ENCODE data around the gene MEGF9.
"Not testable (repeated sequence)": the region's sequence is repeated elsewhere in the genome, so short reads cannot be mapped to it uniquely, and the experiment has no call there.

MEGF9 gene

GRCh38 chr9:120714088-120714845, at the start of gene MEGF9:
TSS of gene MEGF9 (minus strand) at chr9:120714470. CDS start at chr9:120714358, 112 bp downstream.
- DNase-seq (ENCODE audit: low read depth in 2 of 2, low spot score in 1 of 2) = peak; percentile 91 to 94

- no peak for DNase-seq (ENCODE audit: low read depth in 2 of 2, low spot score in 1 of 2)
Measured at GRCh38 chr9:120761006-120761405, 46.7 kb upstream of the MEGF9 start.

- DNase-seq (ENCODE audit: low read depth in 2 of 2, low spot score in 1 of 2) = no peak
Measured at GRCh38 chr9:120759755-120760400, 45.6 kb upstream of the MEGF9 start.

DNA sequence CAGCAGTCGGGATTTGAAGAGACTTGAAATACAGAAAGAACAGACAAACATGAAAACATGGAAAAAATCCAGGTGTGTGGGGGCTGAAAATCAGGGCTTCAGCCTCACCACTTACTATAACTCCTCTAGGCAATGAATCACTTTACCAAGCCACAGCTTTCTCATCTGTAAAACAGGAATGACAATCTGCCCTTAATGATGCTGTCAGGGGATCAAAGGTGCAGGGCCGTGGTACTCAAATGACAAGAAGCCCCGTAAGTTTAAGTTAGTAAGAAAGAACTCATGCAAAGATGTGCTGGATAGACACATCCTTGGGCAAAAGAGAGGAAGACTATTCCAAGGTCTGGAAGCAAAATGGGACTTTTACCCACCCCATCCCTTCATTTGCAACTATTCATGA, 44.3 kb upstream of the MEGF9 start:
- DNase-seq (ENCODE audit: low read depth in 2 of 2, low spot score in 1 of 2) = no peak

DNA sequence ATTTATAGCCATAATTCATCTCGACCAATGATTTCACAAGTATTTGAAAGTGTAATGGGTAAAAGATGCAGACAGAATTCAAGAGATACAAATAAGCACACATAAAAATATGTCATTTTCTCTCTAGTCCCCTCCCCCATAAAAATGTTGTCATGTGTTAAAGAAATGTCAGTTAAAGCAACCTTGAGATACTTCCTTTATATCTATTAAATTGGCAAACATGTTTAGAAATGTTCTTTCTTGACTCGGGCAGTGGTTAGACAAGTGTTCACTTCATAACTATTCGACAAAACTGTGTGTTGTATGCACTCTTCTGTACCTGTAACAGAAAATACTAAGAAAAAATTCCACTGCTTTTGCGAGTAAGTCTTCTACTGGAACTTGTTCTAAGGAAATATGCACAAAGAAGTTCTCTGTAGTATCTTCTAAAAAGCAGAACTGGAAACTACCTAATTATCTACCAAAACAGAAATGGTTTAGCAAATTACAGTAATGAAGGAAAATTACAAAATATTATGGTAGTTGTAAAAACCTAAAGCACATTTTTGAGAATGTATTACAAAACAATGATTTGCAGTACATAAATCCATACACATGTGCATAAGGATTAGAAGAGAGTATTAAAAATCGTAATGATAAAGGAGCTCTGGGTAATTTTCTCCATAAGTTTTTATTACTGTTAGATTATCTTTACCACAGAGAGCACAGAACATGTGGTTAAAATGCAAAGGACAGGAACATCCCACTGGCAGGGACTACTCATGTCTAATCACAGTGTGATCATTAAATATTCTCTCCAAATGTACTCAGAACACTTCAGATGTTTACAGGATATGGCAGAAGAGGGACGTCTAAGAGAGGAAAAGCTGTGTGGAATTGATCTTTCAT, 43.0 kb upstream of the MEGF9 start:
- DNase-seq (ENCODE audit: low read depth in 2 of 2, low spot score in 1 of 2) = no peak

GRCh38 chr9:120756531-120756930, 42.3 kb upstream of the MEGF9 start:
- no peak for DNase-seq (ENCODE audit: low read depth in 2 of 2, low spot score in 1 of 2)

DNA sequence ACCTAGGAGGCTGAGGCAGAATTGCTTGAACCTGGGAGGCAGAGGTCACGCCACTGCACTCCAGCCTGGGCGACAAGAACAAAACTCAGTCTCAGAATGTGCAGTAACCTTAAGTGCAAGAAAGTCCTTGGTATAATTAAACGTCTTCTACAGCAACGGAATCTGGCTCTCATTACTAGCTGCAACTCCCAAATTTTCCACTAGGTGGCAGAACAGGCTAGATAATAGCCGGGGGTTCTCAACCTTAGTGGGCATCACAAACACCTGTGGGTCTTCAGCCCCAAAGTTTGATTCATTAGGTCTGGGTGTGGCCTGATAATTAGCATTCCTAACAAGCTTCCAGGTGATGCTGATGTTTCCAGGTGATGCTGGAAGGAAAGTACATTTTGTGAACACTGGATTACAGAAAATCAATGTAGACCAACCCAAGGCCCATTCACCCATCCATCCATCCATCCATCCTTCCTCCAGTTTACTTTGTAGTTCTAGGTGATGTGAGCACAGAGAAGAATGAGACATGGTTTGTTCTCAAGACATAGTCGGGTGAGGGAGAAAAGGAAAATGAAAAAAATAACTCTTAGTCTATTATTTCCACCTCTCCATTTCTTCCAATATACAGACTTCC, 41.7 kb upstream of the MEGF9 start:
- peak; percentile 17 to 66 for DNase-seq (ENCODE audit: low read depth in 2 of 2, low spot score in 1 of 2)

- no peak for DNase-seq (ENCODE audit: low read depth in 2 of 2, low spot score in 1 of 2)
Measured at GRCh38 chr9:120755044-120755443, 40.8 kb upstream of the MEGF9 start.

DNA sequence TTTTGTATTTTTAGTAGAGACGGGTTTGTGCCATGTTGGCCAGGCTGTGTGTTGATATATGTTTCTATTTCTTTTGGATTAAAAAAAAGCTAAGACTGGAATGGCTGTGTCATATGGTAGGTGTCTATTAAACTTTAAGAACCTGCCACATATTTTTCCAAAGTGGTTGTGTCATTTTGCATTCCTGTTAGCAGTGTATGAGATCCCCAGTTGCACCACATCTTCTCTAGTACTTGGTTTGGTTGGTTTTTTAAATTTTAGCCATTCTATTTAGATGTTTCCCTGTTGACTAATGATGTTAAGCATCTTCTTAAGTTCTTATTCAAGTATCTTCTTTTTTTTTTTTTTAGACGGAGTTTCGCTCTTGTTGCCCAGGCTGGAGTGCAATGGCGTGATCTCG, 36.2 kb upstream of the MEGF9 start:
- DNase-seq (ENCODE audit: low read depth in 2 of 2, low spot score in 1 of 2) = no peak

DNA sequence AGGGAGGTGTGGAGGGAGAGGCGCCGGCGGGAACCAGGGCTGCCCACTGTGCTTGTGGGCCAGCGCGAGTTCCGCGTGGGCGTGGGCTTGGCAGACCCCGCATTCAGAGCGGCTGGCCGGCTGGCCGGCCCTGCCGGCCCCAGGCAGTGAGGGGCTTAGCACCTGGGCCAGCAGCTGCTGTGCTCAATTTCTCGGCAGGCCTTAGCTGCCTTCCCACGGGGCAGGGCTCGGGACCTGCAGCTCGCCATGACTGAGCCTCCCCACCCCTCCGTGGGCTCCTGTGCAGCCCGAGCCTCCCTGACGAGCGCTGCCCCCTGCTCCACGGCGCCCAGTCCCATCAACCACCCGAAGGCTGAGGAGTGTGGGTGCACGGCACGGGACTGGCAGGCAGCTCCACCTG, 32.1 kb upstream of the MEGF9 start:
- DNase-seq (ENCODE audit: low read depth in 2 of 2, low spot score in 1 of 2) = not testable (repeated sequence)

DNA sequence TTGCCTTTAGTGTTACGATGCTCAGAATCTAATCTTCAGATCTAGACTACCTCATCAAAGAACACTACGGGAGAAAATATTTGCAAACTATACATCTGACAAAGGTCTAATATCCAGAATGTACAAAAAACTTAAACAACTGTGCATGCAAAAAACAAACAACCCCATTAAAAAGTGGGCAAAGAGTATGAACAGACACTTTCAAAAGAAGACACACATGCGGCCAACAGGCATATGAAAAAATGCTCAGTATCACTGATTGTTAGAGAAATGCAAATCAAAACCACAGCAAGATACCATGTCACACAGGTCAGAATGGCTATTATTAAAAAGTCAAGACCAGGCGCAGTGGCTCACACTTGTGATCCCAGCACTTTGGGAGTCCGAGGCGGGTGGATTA, 31.0 kb upstream of the MEGF9 start:
- no peak for DNase-seq (ENCODE audit: low read depth in 2 of 2, low spot score in 1 of 2)

DNA sequence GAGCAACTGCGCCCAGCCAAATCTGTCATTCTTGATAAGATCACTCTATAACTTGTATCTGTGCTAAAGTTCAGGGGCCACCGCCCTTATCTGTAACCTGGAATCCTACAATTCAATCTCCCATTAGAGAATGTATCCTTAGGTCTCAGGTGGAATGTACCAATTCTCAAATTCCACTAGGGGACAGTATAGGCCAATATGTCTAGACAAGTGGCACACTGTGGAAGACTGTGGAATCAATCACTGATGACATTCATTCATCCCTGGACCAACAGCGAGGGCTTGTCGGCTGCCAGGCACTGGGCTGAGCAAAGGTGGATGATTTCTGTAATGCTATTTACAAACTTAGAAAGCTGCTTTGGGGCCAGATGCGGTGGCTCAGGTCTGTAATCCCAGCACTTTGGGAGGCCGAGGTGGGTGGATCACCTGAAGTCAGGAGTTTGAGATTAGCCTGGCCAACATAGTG, 28.7 kb upstream of the MEGF9 start:
- DNase-seq (ENCODE audit: low read depth in 2 of 2, low spot score in 1 of 2) = no peak

DNA sequence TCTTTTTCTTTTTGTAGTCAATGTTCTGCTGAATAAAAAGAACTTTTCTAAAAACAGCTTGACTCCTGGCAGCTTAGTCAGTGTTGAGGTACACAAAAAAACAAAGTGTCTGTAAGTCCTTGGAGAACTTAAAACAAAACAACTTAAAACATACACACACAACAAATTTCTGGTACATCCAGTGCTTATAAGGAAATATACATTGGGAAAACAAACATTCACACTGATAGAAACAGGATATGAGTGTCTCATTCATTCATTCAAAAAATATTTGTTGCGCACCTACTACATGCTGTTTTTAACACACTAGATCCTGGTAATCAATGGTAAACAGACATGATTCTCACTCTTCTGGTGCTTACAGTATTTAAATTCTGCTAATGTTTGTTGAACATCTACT, 27.4 kb upstream of the MEGF9 start:
- no peak for DNase-seq (ENCODE audit: low read depth in 2 of 2, low spot score in 1 of 2)

GRCh38 chr9:120741191-120741590, 26.9 kb upstream of the MEGF9 start:
- DNase-seq (ENCODE audit: low read depth in 2 of 2, low spot score in 1 of 2) = no peak

DNA sequence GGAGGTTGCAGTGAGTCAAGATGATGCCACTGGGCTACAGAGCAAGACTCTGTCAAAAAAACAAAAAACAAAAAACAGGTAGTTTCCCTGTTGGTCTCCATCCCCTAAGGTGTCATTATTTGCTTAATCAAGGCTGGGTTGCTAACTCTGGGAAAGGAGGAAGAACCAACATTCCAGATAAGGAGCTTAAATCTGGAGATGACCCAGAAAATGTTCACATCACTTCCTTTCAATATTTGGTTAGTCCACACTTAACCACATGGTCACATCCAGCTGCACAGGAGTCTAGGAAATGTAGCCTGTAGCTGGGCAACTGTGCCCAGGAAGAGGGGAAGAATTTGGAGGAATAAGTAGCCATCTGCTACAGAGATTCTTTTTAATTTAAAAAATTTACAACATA, 25.9 kb upstream of the MEGF9 start:
- no peak for DNase-seq (ENCODE audit: low read depth in 2 of 2, low spot score in 1 of 2)

DNA sequence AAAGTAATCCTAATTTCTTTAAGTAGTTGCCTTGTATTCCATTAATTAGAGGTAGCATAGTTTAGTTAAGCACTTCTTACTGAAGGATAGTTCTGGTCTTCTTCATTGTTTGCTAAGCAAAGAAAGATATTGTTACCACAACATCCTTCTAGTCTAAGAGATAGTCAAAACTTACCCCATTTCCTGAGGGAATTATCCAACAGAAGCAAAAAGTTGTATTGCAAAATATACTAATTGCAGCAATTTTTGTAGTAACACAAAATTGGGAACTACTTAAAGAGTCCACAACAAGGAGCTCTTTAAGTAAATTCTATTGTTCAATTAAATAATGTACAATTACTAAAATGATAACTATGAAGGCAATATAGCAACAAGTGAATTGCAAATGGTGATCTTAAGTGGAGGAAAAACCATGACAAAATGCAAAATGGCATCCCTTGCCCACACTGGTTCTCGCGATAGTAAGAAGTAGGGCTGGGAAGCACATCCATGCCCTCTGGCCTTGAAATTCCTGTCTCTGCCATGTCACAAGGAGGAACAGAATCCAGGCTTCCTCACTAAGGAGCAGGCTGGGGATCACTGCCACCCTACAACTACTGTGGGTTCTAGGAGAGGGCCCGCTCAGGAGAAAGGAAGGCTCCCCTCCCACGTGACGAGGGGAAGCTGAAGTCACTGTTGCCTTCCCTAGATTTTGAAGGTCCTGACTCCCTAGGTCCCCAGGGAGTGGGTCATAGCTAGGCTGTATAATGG, 23.3 kb upstream of the MEGF9 start:
- no peak for DNase-seq (ENCODE audit: low read depth in 2 of 2, low spot score in 1 of 2)

DNA sequence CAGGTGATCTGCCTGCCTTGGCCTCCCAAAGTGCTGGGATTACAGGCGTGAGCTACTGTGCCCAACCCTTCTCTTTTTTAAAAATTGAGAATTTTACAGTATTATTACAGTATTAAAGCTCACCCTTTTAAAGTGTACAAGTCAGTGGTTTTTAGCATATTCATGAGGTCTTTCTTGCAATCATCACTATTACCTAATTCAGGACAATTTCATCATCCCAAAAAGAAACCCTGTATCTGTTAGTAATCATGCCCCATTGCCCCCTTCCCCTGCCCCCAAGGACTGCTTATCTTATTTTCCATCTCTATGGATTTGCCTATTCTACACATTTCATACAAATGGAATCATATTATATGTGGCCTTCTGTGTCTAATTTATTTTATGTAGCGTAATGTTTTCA, 22.6 kb upstream of the MEGF9 start:
- DNase-seq (ENCODE audit: low read depth in 2 of 2, low spot score in 1 of 2) = no peak

DNA sequence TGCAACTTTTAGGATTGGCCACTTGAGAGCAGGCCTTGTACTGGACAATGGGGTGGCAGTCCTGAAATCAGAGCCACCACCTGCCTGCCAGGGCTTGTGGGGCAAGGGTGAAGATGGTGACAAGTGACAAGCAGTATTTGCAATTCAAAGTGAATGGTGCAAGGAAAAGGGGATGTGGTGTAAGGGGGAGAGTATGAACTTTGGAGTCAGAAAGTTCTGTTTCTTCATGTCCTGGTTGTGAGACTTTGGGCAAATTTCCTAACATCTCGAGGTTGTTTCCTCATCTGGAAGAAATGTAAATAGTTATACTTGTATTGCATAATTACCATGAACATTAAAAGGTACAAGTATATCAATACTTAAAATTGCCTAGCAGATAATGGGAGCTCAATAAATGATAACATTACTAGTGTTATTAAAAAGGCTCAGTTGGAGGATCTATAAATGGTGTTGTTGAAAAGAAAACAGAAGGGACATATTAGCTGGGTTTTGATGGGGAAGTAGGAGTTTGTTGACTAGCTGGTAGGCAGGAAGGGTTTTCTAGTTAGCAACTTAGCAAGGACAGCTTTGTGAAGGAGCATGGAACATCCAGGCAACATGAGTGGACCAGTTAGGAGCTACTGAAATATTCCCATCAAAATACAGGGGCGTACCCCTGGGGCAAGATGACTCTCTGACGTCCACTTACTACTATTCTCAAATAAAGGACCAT, 21.3 kb upstream of the MEGF9 start:
- DNase-seq (ENCODE audit: low read depth in 2 of 2, low spot score in 1 of 2) = no peak

DNA sequence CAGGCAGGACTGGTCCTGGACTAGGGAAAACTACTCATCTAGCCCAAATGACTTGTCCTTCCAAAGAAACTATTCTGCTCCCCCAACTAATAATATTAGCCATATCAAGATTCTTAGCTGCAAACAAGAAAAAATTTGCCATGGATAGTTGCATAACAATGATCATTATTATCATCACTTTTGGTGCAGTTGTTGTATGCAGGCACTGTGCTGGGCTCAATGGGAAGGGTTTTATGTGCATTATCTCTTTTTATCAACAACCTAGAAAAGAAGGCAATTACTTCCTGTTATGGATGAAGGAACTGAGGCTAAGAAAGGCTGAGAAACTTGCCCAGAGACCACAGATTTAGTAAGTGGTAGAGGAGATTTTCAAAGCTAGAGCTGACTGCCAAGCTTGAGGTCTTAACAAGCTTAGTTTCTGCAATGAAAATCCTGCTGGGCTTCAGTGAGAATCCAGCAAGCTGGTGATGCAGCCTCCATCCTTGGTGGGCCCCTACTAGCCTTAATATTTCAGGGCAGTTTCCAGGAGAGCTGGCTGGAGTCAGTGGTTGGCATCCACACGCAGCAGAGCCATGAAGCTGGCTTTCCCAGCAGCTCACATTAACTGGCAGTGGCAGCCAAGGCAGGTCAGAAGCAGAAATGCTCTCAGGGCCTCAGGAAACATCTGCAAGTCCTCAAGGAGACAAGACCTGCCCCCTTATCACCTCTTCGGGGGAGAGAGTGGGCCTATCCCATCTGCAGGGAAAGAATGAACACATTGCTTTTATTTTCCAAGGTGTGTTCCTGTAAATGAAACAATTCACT, 20.5 kb upstream of the MEGF9 start:
- no peak for DNase-seq (ENCODE audit: low read depth in 2 of 2, low spot score in 1 of 2)
